ENCODE results near the gene HSFY2.
"Not testable (repeated sequence)": the region's sequence is repeated elsewhere in the genome, so short reads cannot be mapped to it uniquely, and the experiment has no call there.

The HSFY2 gene, protein sequence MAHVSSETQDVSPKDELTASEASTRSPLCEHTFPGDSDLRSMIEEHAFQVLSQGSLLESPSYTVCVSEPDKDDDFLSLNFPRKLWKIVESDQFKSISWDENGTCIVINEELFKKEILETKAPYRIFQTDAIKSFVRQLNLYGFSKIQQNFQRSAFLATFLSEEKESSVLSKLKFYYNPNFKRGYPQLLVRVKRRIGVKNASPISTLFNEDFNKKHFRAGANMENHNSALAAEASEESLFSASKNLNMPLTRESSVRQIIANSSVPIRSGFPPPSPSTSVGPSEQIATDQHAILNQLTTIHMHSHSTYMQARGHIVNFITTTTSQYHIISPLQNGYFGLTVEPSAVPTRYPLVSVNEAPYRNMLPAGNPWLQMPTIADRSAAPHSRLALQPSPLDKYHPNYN

GRCh38 chrY:18773635-18774034 lies at the start of gene HSFY2:
HSFY2 (minus strand) TSS chrY:18773735; CDS start chrY:18773618, 117 bp downstream.
- H3K4me3 Mint-ChIP-seq, H3K36me3 Mint-ChIP-seq, H3K27me3 Mint-ChIP-seq, H3K4me1 Mint-ChIP-seq, H3K9me3 Mint-ChIP-seq, H3K27ac Mint-ChIP-seq: not testable (repeated sequence)

- H3K9me3 Mint-ChIP-seq, H3K36me3 Mint-ChIP-seq, H3K27ac Mint-ChIP-seq, H3K4me3 Mint-ChIP-seq, H3K4me1 Mint-ChIP-seq, H3K27me3 Mint-ChIP-seq: not testable (repeated sequence)
These were observed 42.2 kb upstream of the HSFY2 start for GRCh38 chrY:18815751-18816150.

DNA sequence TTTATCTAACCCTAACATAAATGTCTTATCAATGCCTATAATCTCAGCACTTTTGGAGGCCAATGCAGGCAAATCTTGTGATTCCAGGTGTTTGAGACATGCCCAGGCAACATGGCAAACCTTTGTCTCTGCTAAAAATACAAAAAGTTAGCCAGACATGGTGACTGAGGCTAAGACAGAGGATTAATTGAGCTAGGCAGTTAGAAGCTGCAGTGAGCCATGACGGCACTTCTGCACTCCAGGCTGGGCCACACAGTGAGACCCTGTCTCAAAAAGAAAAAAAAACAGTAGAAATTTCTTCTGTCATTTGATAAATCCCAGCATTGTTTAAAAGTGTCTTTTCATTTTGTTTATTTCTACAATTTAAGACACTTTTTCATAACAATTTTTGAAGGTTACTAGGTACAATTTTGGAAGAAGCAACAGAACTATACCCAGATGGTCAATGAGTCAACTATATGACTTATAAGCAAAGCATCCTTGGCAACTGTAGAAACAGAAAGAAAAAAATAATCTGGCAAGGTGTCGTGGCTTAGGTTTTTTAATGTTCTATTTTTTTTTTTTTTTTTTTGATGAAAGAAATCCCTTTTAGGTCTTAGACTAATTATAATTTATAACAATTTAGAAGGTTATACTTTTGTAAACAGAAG lies 15.3 kb upstream of the HSFY2 start:
- not testable (repeated sequence) for H3K9me3 Mint-ChIP-seq, H3K27me3 Mint-ChIP-seq, H3K27ac Mint-ChIP-seq, H3K4me3 Mint-ChIP-seq, H3K4me1 Mint-ChIP-seq, H3K36me3 Mint-ChIP-seq

GRCh38 chrY:18754077-18754476 lies 19.5 kb downstream of the HSFY2 start:
- H3K27ac Mint-ChIP-seq, H3K36me3 Mint-ChIP-seq, H3K9me3 Mint-ChIP-seq, H3K27me3 Mint-ChIP-seq, H3K4me3 Mint-ChIP-seq, H3K4me1 Mint-ChIP-seq: not testable (repeated sequence)

- not testable (repeated sequence) for H3K9me3 Mint-ChIP-seq, H3K27me3 Mint-ChIP-seq, H3K36me3 Mint-ChIP-seq, H3K4me3 Mint-ChIP-seq, H3K4me1 Mint-ChIP-seq, H3K27ac Mint-ChIP-seq
These were observed 20.3 kb downstream of the HSFY2 start for GRCh38 chrY:18753133-18753815.

GRCh38 chrY:18723714-18724113 lies 49.8 kb downstream of the HSFY2 start:
- not testable (repeated sequence) for H3K4me3 Mint-ChIP-seq, H3K27me3 Mint-ChIP-seq, H3K36me3 Mint-ChIP-seq, H3K27ac Mint-ChIP-seq, H3K4me1 Mint-ChIP-seq, H3K9me3 Mint-ChIP-seq

All from activated naive CD4-positive, alpha-beta T cell treated with anti-CD3 and anti-CD28 coated beads, Interleukin-2, amount 50 U/mL, for 24 hours (primary cell).